ENCODE results near the gene GPD1. TPM values are rescaled to one million over a fixed set of nuclear protein-coding genes. Genes with fewer than 3 reads are reported as not detected.

The GPD1 gene
- total RNA-seq, 1 experiment from 2014 or later, result 0.37 TPM

DNA sequence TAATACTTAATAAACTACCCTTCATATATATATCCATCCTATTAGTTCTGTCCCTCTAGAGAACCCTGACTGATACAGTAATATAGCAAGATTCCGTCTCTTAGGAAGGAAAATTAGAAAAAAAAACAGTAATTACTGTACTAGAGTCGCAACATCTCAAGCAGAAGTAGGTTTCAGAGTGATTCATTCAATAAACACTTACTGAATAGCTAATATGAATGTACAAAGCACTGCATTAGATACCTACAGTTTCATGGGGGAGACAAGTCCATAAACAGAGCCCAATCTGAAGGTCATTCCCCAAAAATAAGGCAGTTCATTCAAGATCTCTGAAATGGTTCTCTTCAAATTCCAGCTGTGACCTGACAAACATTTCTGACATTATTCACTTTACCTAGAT is 53.5 kb downstream of the GPD1 start:
- no peak for DNase-seq (ENCODE audit: unreplicated experiment)
- Mint-ChIP-seq H3K4me3 (ENCODE audit: unreplicated experiment) (no peak overlapping the region), H3K27ac (ENCODE audit: low read depth, unreplicated experiment) (peak overlapping the region; percentile 39), H3K4me1 (ENCODE audit: insufficient read depth, unreplicated experiment) (peaks cover 5% of the 10 kb centered on the region), H3K9me3 (ENCODE audit: unreplicated experiment) (no peaks in the 10 kb centered on the region), H3K36me3 (ENCODE audit: insufficient read depth, unreplicated experiment) (peaks cover 11% of the 10 kb centered on the region), H3K27me3 (ENCODE audit: insufficient read depth, unreplicated experiment) (no peaks in the 10 kb centered on the region)
- intact Hi-C loops (cut with micrococcal nuclease), result no loop called here
- BruUV-seq (replicated peaks), result no TSS peak
- ChIA-PET POLR2A (interaction anchor here (2.2 to 3.3 kb wide), 2 partner anchors 10 kb away, joined by 12 to 15 read pairs; partner anchors contain the start of gene CERS5), CTCF (interaction anchor here (0.7 to 1.8 kb wide), 4 partner anchors 9 to 45 kb away, joined by 3 to 5 read pairs (median 4); no protein-coding TSS in a partner anchor)
- TF ChIP-seq, protein P1, sequence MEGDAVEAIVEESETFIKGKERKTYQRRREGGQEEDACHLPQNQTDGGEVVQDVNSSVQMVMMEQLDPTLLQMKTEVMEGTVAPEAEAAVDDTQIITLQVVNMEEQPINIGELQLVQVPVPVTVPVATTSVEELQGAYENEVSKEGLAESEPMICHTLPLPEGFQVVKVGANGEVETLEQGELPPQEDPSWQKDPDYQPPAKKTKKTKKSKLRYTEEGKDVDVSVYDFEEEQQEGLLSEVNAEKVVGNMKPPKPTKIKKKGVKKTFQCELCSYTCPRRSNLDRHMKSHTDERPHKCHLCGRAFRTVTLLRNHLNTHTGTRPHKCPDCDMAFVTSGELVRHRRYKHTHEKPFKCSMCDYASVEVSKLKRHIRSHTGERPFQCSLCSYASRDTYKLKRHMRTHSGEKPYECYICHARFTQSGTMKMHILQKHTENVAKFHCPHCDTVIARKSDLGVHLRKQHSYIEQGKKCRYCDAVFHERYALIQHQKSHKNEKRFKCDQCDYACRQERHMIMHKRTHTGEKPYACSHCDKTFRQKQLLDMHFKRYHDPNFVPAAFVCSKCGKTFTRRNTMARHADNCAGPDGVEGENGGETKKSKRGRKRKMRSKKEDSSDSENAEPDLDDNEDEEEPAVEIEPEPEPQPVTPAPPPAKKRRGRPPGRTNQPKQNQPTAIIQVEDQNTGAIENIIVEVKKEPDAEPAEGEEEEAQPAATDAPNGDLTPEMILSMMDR (IDR thresholded peaks at IDR 0.05; ENCODE audit: unreplicated experiment), result no peak

DNA sequence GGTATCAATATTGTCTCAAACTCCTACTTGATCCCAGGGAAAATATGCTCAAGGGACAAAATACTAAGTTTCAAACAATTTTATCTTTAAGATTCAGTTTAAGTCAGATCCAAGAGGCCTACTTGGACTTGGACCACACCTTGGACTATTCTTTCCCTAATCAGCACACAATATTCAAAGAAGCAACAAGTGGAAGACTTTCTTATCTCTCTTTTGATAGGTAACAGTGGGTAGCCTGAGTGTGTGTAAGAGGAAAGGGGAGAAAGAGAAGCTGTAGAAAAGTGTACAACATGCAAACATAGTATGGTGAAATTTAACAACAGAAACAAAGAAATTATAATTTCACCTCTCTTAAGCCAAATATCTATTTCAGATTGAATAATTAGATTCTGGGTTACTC is 56.8 kb downstream of the GPD1 start:
- no peaks in the 10 kb centered on the region for H3K9me3 Mint-ChIP-seq (ENCODE audit: unreplicated experiment)
- peaks cover 5% of the 10 kb centered on the region for H3K36me3 Mint-ChIP-seq (ENCODE audit: insufficient read depth, unreplicated experiment)
- H3K4me3 Mint-ChIP-seq (ENCODE audit: unreplicated experiment), result no peak overlapping the region
- TF ChIP-seq, protein P1 (IDR thresholded peaks at IDR 0.05; ENCODE audit: unreplicated experiment), result no peak
- ChIA-PET POLR2A (interaction anchor here (1.2 kb wide), 1 partner anchor 48 kb away, joined by 4 read pairs; the partner anchor contains the start of gene COX14), CTCF (interaction anchor here (0.6 to 0.8 kb wide), 2 partner anchors 63 to 1225 kb away, joined by 3 to 4 read pairs; no protein-coding TSS in a partner anchor)
- peaks cover 5% of the 10 kb centered on the region for H3K4me1 Mint-ChIP-seq (ENCODE audit: insufficient read depth, unreplicated experiment)
- no peak overlapping the region for H3K27ac Mint-ChIP-seq (ENCODE audit: low read depth, unreplicated experiment)
- intact Hi-C loops (cut with micrococcal nuclease), result no loop called here
- no peak for DNase-seq (ENCODE audit: unreplicated experiment)
- H3K27me3 Mint-ChIP-seq (ENCODE audit: insufficient read depth, unreplicated experiment), result no peaks in the 10 kb centered on the region
- no TSS peak for BruUV-seq (replicated peaks)

Other genes with a start within 250 kb of the GPD1 start
- gene FAIM2, start 200.1 kb upstream of the GPD1 start, total RNA-seq (2022), result not detected in 2 replicates
- gene AQP2, start 153.3 kb upstream of the GPD1 start, total RNA-seq (2022), result not detected in 2 replicates
- not detected in 2 replicates for gene AQP5, start 142.1 kb upstream of the GPD1 start, total RNA-seq (2022)
- not detected in 2 replicates for gene AQP6, start 131.1 kb upstream of the GPD1 start, total RNA-seq (2022)
- gene RACGAP1, start 78.5 kb upstream of the GPD1 start, total RNA-seq (2022), result 58.5 and 67.9 TPM in 2 replicates
- 1.3 and 1.7 TPM in 2 replicates for gene ASIC1, start 46.4 kb upstream of the GPD1 start, total RNA-seq (2022)
- 57.4 and 58.7 TPM in 2 replicates for gene SMARCD1, start 18.7 kb upstream of the GPD1 start, total RNA-seq (2022)
- gene COX14, start 8.2 kb downstream of the GPD1 start, total RNA-seq (2022), result 43.6 and 45.2 TPM in 2 replicates
- gene CERS5, start 63.4 kb downstream of the GPD1 start, total RNA-seq (2022), result 56.8 and 58.1 TPM in 2 replicates
- 65.5 and 86.0 TPM in 2 replicates for gene LIMA1, start 179.5 kb downstream of the GPD1 start, total RNA-seq (2022)

All from MCF 10A (cell line).